Nephron (organoid): ENCODE data around the gene TMPRSS3.

Experiments used
- H3K27ac Mint-ChIP-seq, 3 experiments: 2 replicates each; pipeline ENCODE4 v1.8.0; 2020; ENCODE audit warnings: mixed read lengths in 3 of 3, mild to moderate bottlenecking in 2 of 3, moderate library complexity in 1 of 3
- H3K27me3 Mint-ChIP-seq: 2 replicates; pipeline ENCODE4 v1.8.0; 2021; ENCODE audit warnings: low read depth, mild to moderate bottlenecking, moderate library complexity, mixed read lengths
- H3K36me3 Mint-ChIP-seq: 2 replicates; pipeline ENCODE4 v1.8.0; 2020; ENCODE audit warnings: low read depth, mixed read lengths
- H3K4me1 Mint-ChIP-seq: 2 replicates; pipeline ENCODE4 v1.8.0; 2020; ENCODE audit warnings: mixed read lengths
- H3K4me3 Mint-ChIP-seq, 3 experiments: 2 replicates each; pipeline ENCODE4 v1.8.0; 2020; ENCODE audit warnings: mild to moderate bottlenecking in 3 of 3, mixed read lengths in 3 of 3, moderate library complexity in 2 of 3
- H3K9me3 Mint-ChIP-seq: 2 replicates; pipeline ENCODE4 v1.8.0; 2020; ENCODE audit warnings: mixed read lengths
- CTCF ChIP-seq, 3 experiments: fragments of 200-600 bp; sonication (generic); IDR thresholded peaks; one replicate each; pipeline ENCODE4 v1.5.0; 2021; ENCODE audit warnings: antibody characterized with exemption in 3 of 3; ENCODE audit not compliant: unreplicated experiment in 3 of 3

The TMPRSS3 gene

GRCh38 chr21:42393443-42393950, 2.4 kb downstream of the TMPRSS3 start:
- TF ChIP-seq CTCF (IDR thresholded peaks at IDR 0.05; ENCODE audit: unreplicated experiment in 3 of 3), result no peak
- Mint-ChIP-seq H3K4me3 (no peak overlapping the region), H3K4me1 (peaks cover 20% of the 10 kb centered on the region), H3K9me3 (no peaks in the 10 kb centered on the region), H3K36me3 (no peaks in the 10 kb centered on the region), H3K27ac (no peak overlapping the region), H3K27me3 (peaks cover 13% of the 10 kb centered on the region)

GRCh38 chr21:42392731-42393442, 3.0 kb downstream of the TMPRSS3 start:
- TF ChIP-seq CTCF (IDR thresholded peaks at IDR 0.05; ENCODE audit: unreplicated experiment in 3 of 3), result no peak
- peaks cover 19% of the 10 kb centered on the region for H3K4me1 Mint-ChIP-seq
- H3K27ac Mint-ChIP-seq, result no peak overlapping the region
- no peaks in the 10 kb centered on the region for H3K9me3 Mint-ChIP-seq
- no peaks in the 10 kb centered on the region for H3K36me3 Mint-ChIP-seq
- peaks cover 9% of the 10 kb centered on the region for H3K27me3 Mint-ChIP-seq
- no peak overlapping the region for H3K4me3 Mint-ChIP-seq

- H3K4me1 Mint-ChIP-seq, result peaks cover 27% of the 10 kb centered on the region
- H3K9me3 Mint-ChIP-seq, result peaks cover 3% of the 10 kb centered on the region
- H3K27ac Mint-ChIP-seq, result no peak overlapping the region
- H3K4me3 Mint-ChIP-seq, result no peak overlapping the region
- no peak for TF ChIP-seq CTCF (IDR thresholded peaks at IDR 0.05; ENCODE audit: unreplicated experiment in 3 of 3)
- no peaks in the 10 kb centered on the region for H3K36me3 Mint-ChIP-seq
- H3K27me3 Mint-ChIP-seq, result peaks cover 15% of the 10 kb centered on the region
These were observed 4.6 kb downstream of the TMPRSS3 start for GRCh38 chr21:42391297-42391696.

GRCh38 chr21:42390696-42391095, 5.2 kb downstream of the TMPRSS3 start:
- H3K4me3 Mint-ChIP-seq, result no peak overlapping the region
- peaks cover 3% of the 10 kb centered on the region for H3K9me3 Mint-ChIP-seq
- H3K27me3 Mint-ChIP-seq, result peaks cover 15% of the 10 kb centered on the region
- no peak overlapping the region for H3K27ac Mint-ChIP-seq
- no peak for TF ChIP-seq CTCF (IDR thresholded peaks at IDR 0.05; ENCODE audit: unreplicated experiment in 3 of 3)
- peaks cover 27% of the 10 kb centered on the region for H3K4me1 Mint-ChIP-seq
- no peaks in the 10 kb centered on the region for H3K36me3 Mint-ChIP-seq

- Mint-ChIP-seq H3K27ac (no peak overlapping the region), H3K4me3 (no peak overlapping the region), H3K36me3 (no peaks in the 10 kb centered on the region), H3K4me1 (peaks cover 27% of the 10 kb centered on the region), H3K9me3 (peaks cover 3% of the 10 kb centered on the region), H3K27me3 (peaks cover 14% of the 10 kb centered on the region)
- TF ChIP-seq CTCF (IDR thresholded peaks at IDR 0.05; ENCODE audit: unreplicated experiment in 3 of 3), result no peak
These were observed 5.7 kb downstream of the TMPRSS3 start for GRCh38 chr21:42390193-42390592.

- Mint-ChIP-seq H3K36me3 (no peaks in the 10 kb centered on the region), H3K4me1 (peaks cover 27% of the 10 kb centered on the region), H3K9me3 (peaks cover 5% of the 10 kb centered on the region), H3K27me3 (peaks cover 11% of the 10 kb centered on the region), H3K4me3 (no peak overlapping the region), H3K27ac (peak overlapping the region in 1 of 3 experiments; percentile 79)
- TF ChIP-seq CTCF (IDR thresholded peaks at IDR 0.05; ENCODE audit: unreplicated experiment in 3 of 3), result no peak
These were observed 6.4 kb downstream of the TMPRSS3 start for GRCh38 chr21:42389449-42389835.
